Endodermal cell (in vitro differentiated cells): ENCODE data around the gene PTGES3. TPM values are rescaled to one million over a fixed set of nuclear protein-coding genes. Genes with fewer than 3 reads are reported as not detected.

Experiments
- DNase-seq: peaks from one replicate; pipeline ENCODE4 v3.0.0-alpha.2; 2017
- H3K27ac ChIP-seq: 2 replicates; pipeline ENCODE4 v1.5.1; 2013; ENCODE audit warnings: mild to moderate bottlenecking, low read depth, low read length, moderate library complexity
- H3K27me3 ChIP-seq: 2 replicates; pipeline ENCODE4 v1.6.1; 2013; ENCODE audit warnings: mild to moderate bottlenecking, low read length, moderate library complexity; ENCODE audit not compliant: insufficient read depth, control insufficient read depth, poor library complexity, severe bottlenecking
- H3K36me3 ChIP-seq: 2 replicates; pipeline ENCODE4 v1.7.0; 2013; ENCODE audit warnings: mild to moderate bottlenecking, low read length, moderate library complexity; ENCODE audit not compliant: control insufficient read depth, insufficient read depth
- H3K4me1 ChIP-seq: one replicate; pipeline ENCODE4 v1.7.0; 2013; ENCODE audit warnings: low read length; ENCODE audit not compliant: control insufficient read depth, insufficient read depth
- H3K4me3 ChIP-seq: 2 replicates; pipeline ENCODE4 v1.5.1; 2013; ENCODE audit warnings: mild to moderate bottlenecking, low read length, moderate library complexity
- H3K9ac ChIP-seq: 2 replicates; pipeline ENCODE4 v1.6.1; 2013; ENCODE audit warnings: mild to moderate bottlenecking, low read length, moderate library complexity; ENCODE audit not compliant: poor library complexity, severe bottlenecking; ENCODE audit errors: extremely low read depth
- H3K9me3 ChIP-seq: 2 replicates; pipeline ENCODE4 v1.6.1; 2013; ENCODE audit warnings: mild to moderate bottlenecking, low read length, moderate library complexity; ENCODE audit not compliant: control insufficient read depth
- H3K27ac Mint-ChIP-seq: 2 replicates; pipeline ENCODE4 v1.8.0; 2020; ENCODE audit warnings: mixed read lengths
- H3K27me3 Mint-ChIP-seq: 2 replicates; pipeline ENCODE4 v1.8.0; 2021; ENCODE audit warnings: mild to moderate bottlenecking, mixed read lengths; ENCODE audit not compliant: insufficient read depth
- H3K36me3 Mint-ChIP-seq: 2 replicates; pipeline ENCODE4 v1.8.0; 2020; ENCODE audit warnings: low read depth, mixed read lengths
- H3K4me1 Mint-ChIP-seq: 2 replicates; pipeline ENCODE4 v1.8.0; 2020; ENCODE audit warnings: mixed read lengths
- H3K4me3 Mint-ChIP-seq: 2 replicates; pipeline ENCODE4 v1.8.0; 2020; ENCODE audit warnings: mild to moderate bottlenecking, moderate library complexity, mixed read lengths
- H3K9me3 Mint-ChIP-seq: 2 replicates; pipeline ENCODE4 v1.8.0; 2020; ENCODE audit warnings: mild to moderate bottlenecking, mixed read lengths
- WGBS, 2 experiments: methylation state at CpG; one replicate each; pipeline versions ENCODE4 v1.1.5 to v1.1.7; 2013; ENCODE audit warnings: missing lambda C conversion rate in 2 of 2, mixed read lengths in 1 of 2; ENCODE audit not compliant: insufficient coverage in 1 of 2, insufficient read length in 1 of 2; 5-methylcytosine and 5-hydroxymethylcytosine counted together
- total RNA-seq, 2 donors: library from RNA; stranded (reverse); fragmentation: NEBNext Ultra II Directional in 1 of 2; extraction: Animal tissue kit (Norgen Biotek cat#: 25700) in 1 of 2; gene quantifications; 2 replicates in 1 of 2; 3 replicates in 1 of 2; pipeline ENCODE4 v1.2.1, GENCODE V29; 2021
- TF ChIP-seq, protein P1 (sequence below): fragments of 200-600 bp; sonication (generic); conservative IDR thresholded peaks from 2 replicates; pipeline ENCODE4 v1.5.0; 2021; ENCODE audit warnings: antibody characterized with exemption, mild to moderate bottlenecking

PTGES3 gene
- total RNA-seq, 2 donors from 2014 or later, result 275 to 320 TPM

DNA sequence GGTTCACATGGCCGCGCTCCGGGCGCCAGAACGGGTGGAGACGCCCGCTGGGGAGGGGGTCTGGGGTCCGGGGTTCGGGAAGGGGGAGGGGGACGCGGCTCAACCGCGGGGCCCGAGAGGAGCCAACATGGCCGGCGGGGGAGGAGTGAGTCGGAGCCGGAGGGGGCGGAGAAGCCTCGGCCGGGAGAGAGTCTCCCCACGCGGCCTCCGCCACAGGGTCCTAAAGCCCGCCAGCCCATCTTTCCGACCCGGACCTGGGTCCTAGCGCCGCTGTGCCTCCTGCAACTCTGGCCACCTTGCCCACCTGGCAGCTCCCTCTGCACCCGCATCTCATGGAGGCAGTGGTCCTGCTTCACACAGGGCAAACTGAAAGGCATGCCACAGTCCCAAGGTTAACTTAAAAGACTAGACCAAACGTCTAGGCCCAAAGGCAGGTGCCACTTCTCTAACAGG, 57.9 kb downstream of the PTGES3 start, which contains the start of gene BAZ2A:
Gene BAZ2A, minus strand, starts transcription at position 147 of the 453 bp plus-strand sequence. CDS start 12,796 bp downstream, outside the sequence.
- peak; percentile 99 for DNase-seq
- Mint-ChIP-seq H3K27me3 (no peaks in the 10 kb centered on the region), H3K4me3 (peak within 1 kb of the TSS; percentile 97), H3K9me3 (no peaks in the 10 kb centered on the region), H3K4me1 (peaks cover 45% of the 10 kb centered on the region), H3K36me3 (peaks cover 15% of the 10 kb centered on the region), H3K27ac (peak within 1 kb of the TSS; percentile 91)
- H3K36me3 ChIP-seq, result peaks cover 19% of the 10 kb centered on the region
- peak within 1 kb of the TSS; percentile 87 for H3K4me3 ChIP-seq
- no peaks in the 10 kb centered on the region for H3K9me3 ChIP-seq
- peak within 1 kb of the TSS; percentile 50 for H3K9ac ChIP-seq
- WGBS, 2 experiments, result 2 to 13% methylated on average over 7 to 31 of the region's 31 CpGs
- peak within 1 kb of the TSS; percentile 49 for H3K27ac ChIP-seq
- TF ChIP-seq, protein P1, sequence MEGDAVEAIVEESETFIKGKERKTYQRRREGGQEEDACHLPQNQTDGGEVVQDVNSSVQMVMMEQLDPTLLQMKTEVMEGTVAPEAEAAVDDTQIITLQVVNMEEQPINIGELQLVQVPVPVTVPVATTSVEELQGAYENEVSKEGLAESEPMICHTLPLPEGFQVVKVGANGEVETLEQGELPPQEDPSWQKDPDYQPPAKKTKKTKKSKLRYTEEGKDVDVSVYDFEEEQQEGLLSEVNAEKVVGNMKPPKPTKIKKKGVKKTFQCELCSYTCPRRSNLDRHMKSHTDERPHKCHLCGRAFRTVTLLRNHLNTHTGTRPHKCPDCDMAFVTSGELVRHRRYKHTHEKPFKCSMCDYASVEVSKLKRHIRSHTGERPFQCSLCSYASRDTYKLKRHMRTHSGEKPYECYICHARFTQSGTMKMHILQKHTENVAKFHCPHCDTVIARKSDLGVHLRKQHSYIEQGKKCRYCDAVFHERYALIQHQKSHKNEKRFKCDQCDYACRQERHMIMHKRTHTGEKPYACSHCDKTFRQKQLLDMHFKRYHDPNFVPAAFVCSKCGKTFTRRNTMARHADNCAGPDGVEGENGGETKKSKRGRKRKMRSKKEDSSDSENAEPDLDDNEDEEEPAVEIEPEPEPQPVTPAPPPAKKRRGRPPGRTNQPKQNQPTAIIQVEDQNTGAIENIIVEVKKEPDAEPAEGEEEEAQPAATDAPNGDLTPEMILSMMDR, result no peak
- peaks cover 10% of the 10 kb centered on the region for H3K4me1 ChIP-seq
- H3K27me3 ChIP-seq, result no peaks in the 10 kb centered on the region

- H3K4me3 ChIP-seq, result peak overlapping the region; percentile 87
- 0% methylated on average over 8 to 45 of the region's 46 CpGs for WGBS, 2 experiments
- peak overlapping the region; percentile 97 for H3K4me3 Mint-ChIP-seq
- DNase-seq, result peak; percentile 72
- H3K9me3 ChIP-seq, result no peaks in the 10 kb centered on the region
- peaks cover 17% of the 10 kb centered on the region for H3K36me3 Mint-ChIP-seq
- H3K27ac ChIP-seq, result peak overlapping the region; percentile 49
- no peaks in the 10 kb centered on the region for H3K27me3 Mint-ChIP-seq
- no peaks in the 10 kb centered on the region for H3K9me3 Mint-ChIP-seq
- peaks cover 45% of the 10 kb centered on the region for H3K4me1 Mint-ChIP-seq
- no peaks in the 10 kb centered on the region for H3K27me3 ChIP-seq
- TF ChIP-seq, protein P1, result no peak
- H3K27ac Mint-ChIP-seq, result peak overlapping the region; percentile 91
- peaks cover 21% of the 10 kb centered on the region for H3K36me3 ChIP-seq
- peaks cover 10% of the 10 kb centered on the region for H3K4me1 ChIP-seq
- peak overlapping the region; percentile 50 for H3K9ac ChIP-seq
These were observed 58.5 kb downstream of the PTGES3 start for GRCh38 chr12:56629459-56630179.

GRCh38 chr12:56628671-56629458, 59.2 kb downstream of the PTGES3 start:
- peak overlapping the region; percentile 87 for H3K4me3 ChIP-seq
- peaks cover 45% of the 10 kb centered on the region for H3K4me1 Mint-ChIP-seq
- no peaks in the 10 kb centered on the region for H3K27me3 ChIP-seq
- no peaks in the 10 kb centered on the region for H3K9me3 ChIP-seq
- H3K27ac Mint-ChIP-seq, result peak overlapping the region; percentile 91
- H3K4me3 Mint-ChIP-seq, result peak overlapping the region; percentile 97
- H3K27ac ChIP-seq, result peak overlapping the region; percentile 34
- peak overlapping the region; percentile 50 for H3K9ac ChIP-seq
- H3K36me3 ChIP-seq, result peaks cover 26% of the 10 kb centered on the region
- TF ChIP-seq, protein P1, result no peak
- no peaks in the 10 kb centered on the region for H3K9me3 Mint-ChIP-seq
- peaks cover 25% of the 10 kb centered on the region for H3K36me3 Mint-ChIP-seq
- DNase-seq, result peak; percentile 80
- H3K4me1 ChIP-seq, result peaks cover 10% of the 10 kb centered on the region
- no peaks in the 10 kb centered on the region for H3K27me3 Mint-ChIP-seq
- WGBS, 2 experiments, result 3 to 5% methylated on average over 8 to 15 of the region's 18 CpGs
